H1 (cell line): ENCODE results near the gene TSPAN6. TPM values are rescaled to one million over a fixed set of nuclear protein-coding genes. Genes with fewer than 3 reads are reported as not detected.

Experiments used
- CTCF ChIA-PET: fragments of 300-600 bp; sonication (Branson Sonifier 250); formaldehyde crosslinking; loops from one replicate; lab custom pipeline; 2021; ENCODE audit not compliant: partially characterized antibody; lab: Charles Lee
- POLR2A ChIA-PET: fragments of 300-600 bp; sonication (Branson Sonifier 250); formaldehyde crosslinking; loops from one replicate; lab custom pipeline; 2021; ENCODE audit warnings: inconsistent platforms; ENCODE audit not compliant: partially characterized antibody; lab: Charles Lee
- DNase-seq, 2 experiments: peaks; one replicate each; pipeline versions ENCODE4 v3.0.0 to v3.0.0-alpha.2; 2010 to 2022; ENCODE audit warnings: low spot score in 2 of 2, low read depth in 1 of 2, mixed read lengths in 1 of 2
- FAIRE-seq: peaks from 2 replicates; lab custom pipeline; 2011; peaks lifted over from hg19 to GRCh38; lab: Jason Lieb, UNC
- H2AFZ ChIP-seq: 2 replicates; pipeline ENCODE4 v1.8.1; 2012; ENCODE audit warnings: low read length, inconsistent platforms
- H2AK5ac ChIP-seq: 2 replicates; pipeline ENCODE4 v1.6.1; 2013; ENCODE audit warnings: low read depth, low read length
- H2BK120ac ChIP-seq: replicated peaks from 2 replicates; pipeline ENCODE3; 2013; ENCODE audit warnings: low read depth, low read length, inconsistent platforms
- H2BK12ac ChIP-seq: 2 replicates; pipeline ENCODE4 v1.6.1; 2013; ENCODE audit warnings: low read depth, low read length
- H2BK15ac ChIP-seq: 2 replicates; pipeline ENCODE4 v1.6.1; 2013; ENCODE audit warnings: low read length
- H2BK20ac ChIP-seq: 2 replicates; pipeline ENCODE4 v1.6.1; 2013; ENCODE audit warnings: low read length
- H2BK5ac ChIP-seq: 2 replicates; pipeline ENCODE4 v1.6.1; 2013; ENCODE audit warnings: low read depth, low read length
- H3K14ac ChIP-seq: 2 replicates; pipeline ENCODE4 v1.6.1; 2013; ENCODE audit warnings: inconsistent platforms; ENCODE audit not compliant: insufficient read length
- H3K18ac ChIP-seq: 2 replicates; pipeline ENCODE4 v1.6.1; 2013; ENCODE audit warnings: low read length; ENCODE audit errors: extremely low read depth
- H3K23ac ChIP-seq: 2 replicates; pipeline ENCODE4 v1.6.1; 2013; ENCODE audit warnings: inconsistent platforms; ENCODE audit not compliant: insufficient read length
- H3K23me2 ChIP-seq: 2 replicates; pipeline ENCODE4 v1.6.1; 2013; ENCODE audit warnings: low read depth, low read length
- H3K27ac ChIP-seq: 2 replicates; pipeline ENCODE4 v1.6.1; 2011; ENCODE audit warnings: low read depth, low read length, inconsistent platforms
- H3K27me3 ChIP-seq, 4 experiments: replicated peaks in 1 of 4; 1 replicate in 1 of 4; 2 replicates in 3 of 4; pipeline versions ENCODE4 v1.6.1 to v1.8.1; 2011 to 2013; ENCODE audit warnings: low read length in 3 of 4, mild to moderate bottlenecking in 3 of 4, inconsistent platforms in 2 of 4, mixed read lengths in 2 of 4, moderate library complexity in 1 of 4; ENCODE audit not compliant: control insufficient read depth in 3 of 4, insufficient read depth in 3 of 4; ENCODE audit errors: extremely low read depth in 1 of 4
- H3K36me3 ChIP-seq, 4 experiments: 2 replicates each; pipeline versions ENCODE4 v1.6.1 to v1.8.1; 2011 to 2013; ENCODE audit warnings: mild to moderate bottlenecking in 4 of 4, low read length in 3 of 4, moderate library complexity in 2 of 4, control low read depth in 1 of 4, inconsistent platforms in 1 of 4; ENCODE audit not compliant: insufficient read depth in 4 of 4, control insufficient read depth in 2 of 4
- H3K4ac ChIP-seq: replicated peaks from 2 replicates; pipeline ENCODE3; 2013; ENCODE audit warnings: low read length, low read depth, mixed read lengths, inconsistent platforms; ENCODE audit not compliant: insufficient read length
- H3K4me1 ChIP-seq, 4 experiments: replicated peaks in 1 of 4; 1 replicate in 1 of 4; 2 replicates in 3 of 4; pipeline versions ENCODE4 v1.6.1 to v1.8.1; 2011 to 2013; ENCODE audit warnings: low read length in 3 of 4, inconsistent platforms in 2 of 4, mixed read lengths in 1 of 4; ENCODE audit not compliant: insufficient read depth in 4 of 4, control insufficient read depth in 3 of 4
- H3K4me2 ChIP-seq, 2 experiments: 2 replicates each; pipeline versions ENCODE4 v1.6.1 to v1.8.1; 2011 to 2013; ENCODE audit warnings: low read depth in 2 of 2, low read length in 2 of 2, control low read depth in 1 of 2, inconsistent platforms in 1 of 2, mild to moderate bottlenecking in 1 of 2; ENCODE audit not compliant: insufficient read depth in 1 of 2
- H3K4me3 ChIP-seq, 4 experiments: fragments of 200-600, 300-600 bp in 1 of 4; sonication (generic), shearing (Covaris generic), sonication (Bioruptor Twin) in 1 of 4; 2 replicates each; pipeline versions ENCODE4 v1.5.1 to v1.8.1; 2011 to 2016; ENCODE audit warnings: low read length in 4 of 4, low read depth in 3 of 4, control low read depth in 2 of 4, inconsistent platforms in 2 of 4, mild to moderate bottlenecking in 2 of 4, mixed read lengths in 1 of 4, moderate library complexity in 1 of 4; ENCODE audit not compliant: insufficient read depth in 2 of 4; ENCODE audit errors: extremely low read depth in 1 of 4
- H3K56ac ChIP-seq: replicated peaks from 2 replicates; pipeline ENCODE3; 2013; ENCODE audit warnings: low read depth, mild to moderate bottlenecking, mixed read lengths, low read length, inconsistent platforms; ENCODE audit not compliant: insufficient read length
- H3K79me1 ChIP-seq: 2 replicates; pipeline ENCODE4 v1.6.1; 2013; ENCODE audit warnings: low read depth, low read length, control low read depth
- H3K79me2 ChIP-seq, 2 experiments: 2 replicates each; pipeline versions ENCODE4 v1.6.1 to v1.8.1; 2012 to 2013; ENCODE audit warnings: low read length in 2 of 2, mild to moderate bottlenecking in 2 of 2, inconsistent platforms in 1 of 2; ENCODE audit not compliant: insufficient read depth in 2 of 2, control insufficient read depth in 1 of 2
- H3K9ac ChIP-seq, 4 experiments: replicated peaks in 1 of 4; 1 replicate in 1 of 4; 2 replicates in 3 of 4; pipeline versions ENCODE4 v1.6.1 to v1.8.1; 2011 to 2013; ENCODE audit warnings: low read depth in 3 of 4, low read length in 3 of 4, control low read depth in 2 of 4, mild to moderate bottlenecking in 2 of 4, moderate library complexity in 2 of 4, inconsistent platforms in 1 of 4; ENCODE audit errors: extremely low read depth in 1 of 4
- H3K9me3 ChIP-seq, 2 experiments: 2 replicates each; pipeline versions ENCODE4 v1.6.1 to v1.8.1; 2012 to 2013; ENCODE audit warnings: mild to moderate bottlenecking in 2 of 2, moderate library complexity in 2 of 2, control low read depth in 1 of 2, inconsistent platforms in 1 of 2, low read depth in 1 of 2, low read length in 1 of 2, mixed read lengths in 1 of 2; ENCODE audit not compliant: insufficient read depth in 2 of 2
- H4K20me1 ChIP-seq, 2 experiments: replicated peaks in 1 of 2; 2 replicates each; pipeline versions ENCODE3 to v1.8.1; 2011 to 2013; ENCODE audit warnings: inconsistent platforms in 2 of 2, low read length in 2 of 2, mild to moderate bottlenecking in 1 of 2; ENCODE audit not compliant: insufficient read depth in 2 of 2, control insufficient read depth in 1 of 2
- H4K5ac ChIP-seq: 2 replicates; pipeline ENCODE4 v1.6.1; 2013; ENCODE audit warnings: low read length, low read depth, mixed read lengths, inconsistent platforms; ENCODE audit not compliant: insufficient read length
- H4K8ac ChIP-seq: 2 replicates; pipeline ENCODE4 v1.8.0; 2013; ENCODE audit warnings: mild to moderate bottlenecking, moderate library complexity, low read length, inconsistent platforms; ENCODE audit not compliant: insufficient read depth; ENCODE audit errors: extremely low read depth
- H4K91ac ChIP-seq: replicated peaks from 2 replicates; pipeline ENCODE3; 2013; ENCODE audit warnings: low read length, mixed read lengths, inconsistent platforms; ENCODE audit not compliant: insufficient read length
- CBX8 ChIP-seq: fragments of 300-800, 300-1000 bp; sonication (generic); IDR thresholded peaks from 2 replicates; pipeline ENCODE4 v1.7.1; 2016; ENCODE audit warnings: low read depth, low read length, borderline replicate concordance
- HDAC2 ChIP-seq, 2 experiments: fragments of 300-600 bp in 1 of 2; sonication (generic) in 1 of 2; IDR thresholded peaks; 2 replicates each; pipeline ENCODE4 v1.6.1; 2011 to 2012; ENCODE audit warnings: low read depth in 2 of 2, low read length in 2 of 2, mild to moderate bottlenecking in 2 of 2, moderate library complexity in 2 of 2, borderline replicate concordance in 1 of 2, inconsistent platforms in 1 of 2
- MAFK ChIP-seq: IDR thresholded peaks from 2 replicates; pipeline ENCODE4 v1.6.1; 2012; ENCODE audit warnings: low read depth, mild to moderate bottlenecking, improper control_type of control experiment, low read length
- WGBS, 2 experiments: shearing (Covaris generic) in 1 of 2; methylation state at CpG; one replicate each; pipeline versions ENCODE4 v1.1.6 to v1.1.7; 2013 to 2015; ENCODE audit warnings: low lambda C conversion rate in 2 of 2, mixed read lengths in 2 of 2, inconsistent platforms in 1 of 2, low coverage in 1 of 2, missing lambda C conversion rate in 1 of 2; ENCODE audit not compliant: insufficient replicate concordance in 2 of 2, insufficient coverage in 1 of 2, insufficient read length in 1 of 2; ENCODE audit errors: extremely low coverage in 1 of 2, missing lambda C conversion rate in 1 of 2; 5-methylcytosine and 5-hydroxymethylcytosine counted together
- polyA plus RNA-seq, 7 experiments: library from polyadenylated mRNA; depleted of rRNA in 3 of 7; stranded (reverse) in 5 of 7; unstranded in 2 of 7; fragments of >200 nt in 5 of 7; fragments of 200-250 nt in 2 of 7; gene quantifications; 1 replicate in 5 of 7; 2 replicates in 1 of 7; 4 replicates in 1 of 7; pipeline versions ENCODE4 v1.2.1 to v1.2.3, GENCODE V29; 2011 to 2013; ENCODE audit warnings: missing spikeins in 2 of 7, mixed read lengths in 2 of 7
- total RNA-seq: library from RNA; stranded (reverse); fragmentation: NEBNext Ultra II Directional; extraction: Animal tissue kit (Norgen Biotek cat#: 25700); gene quantifications from 2 replicates; pipeline ENCODE4 v1.2.1, GENCODE V29; 2021

Gene TSPAN6
- total and polyA plus RNA-seq, 2 of the 8 experiments (the other 6 are each of a cell fraction or from before 2014, with no cell fraction given): 58.1 to 67.7 TPM

- POLR2A ChIA-PET: no interaction called here
Measured at GRCh38 chrX:100584611-100585010, 52.0 kb downstream of the TSPAN6 start, which contains the start of gene TNMD. Gene TNMD, plus strand, starts transcription at chrX:100584936. Its CDS starts 83 bp downstream, at chrX:100585019.

More at GRCh38 chrX:100584611-100585010, 52.0 kb downstream of the TSPAN6 start, which contains the start of gene TNMD:
- Histone ChIP-seq H2BK120ac (no peak within 1 kb of the TSS), H3K9ac (no peak within 1 kb of the TSS), H3K56ac (no peak within 1 kb of the TSS), H3K23me2 (no peaks in the 10 kb centered on the region), H3K4me3 (no peak within 1 kb of the TSS), H4K91ac (no peak within 1 kb of the TSS), H2BK20ac (no peak within 1 kb of the TSS), H3K79me2 (no peaks in the 10 kb centered on the region), H2BK5ac (no peak within 1 kb of the TSS), H3K23ac (no peak within 1 kb of the TSS), H3K27ac (no peak within 1 kb of the TSS), H3K14ac (no peak within 1 kb of the TSS), H3K79me1 (no peaks in the 10 kb centered on the region), H2BK15ac (no peak within 1 kb of the TSS), H4K8ac (no peak within 1 kb of the TSS), H2AK5ac (no peak within 1 kb of the TSS), H2AFZ (no peak within 1 kb of the TSS), H3K4ac (no peak within 1 kb of the TSS), H3K9me3 (no peaks in the 10 kb centered on the region), H3K18ac (no peak within 1 kb of the TSS), H3K36me3 (no peaks in the 10 kb centered on the region), H4K20me1 (no peaks in the 10 kb centered on the region), H3K4me2 (no peak within 1 kb of the TSS), H4K5ac (no peak within 1 kb of the TSS), H3K4me1 (no peaks in the 10 kb centered on the region), H3K27me3 (no peaks in the 10 kb centered on the region), H2BK12ac (no peak within 1 kb of the TSS)
- CTCF ChIA-PET: interaction anchor here (0.6 kb wide), 1 partner anchor 18 kb away, joined by 3 read pairs; no protein-coding TSS in a partner anchor
- 81% methylated on average over 2 of the region's 2 CpGs; no CpG with 5 or more reads in 1 of the 2 experiments for WGBS, 2 experiments
- TF ChIP-seq MAFK: no peak
- no peak for TF ChIP-seq HDAC2 (IDR thresholded peaks at IDR 0.05; ENCODE audit: borderline replicate concordance in 1 of 2, low read depth in 2 of 2, low read length in 2 of 2)
- no peak for TF ChIP-seq CBX8
- no peak for FAIRE-seq
- no peak for DNase-seq
